Testis (tissue), 3 donors: ENCODE data around the gene ADD1. TPM values are rescaled to one million over a fixed set of nuclear protein-coding genes. Genes with fewer than 3 reads are reported as not detected.

ENCODE experiments used
- DNase-seq: peaks from one replicate; pipeline ENCODE4 v3.0.0-alpha.2; 2019
- H3K27ac ChIP-seq, 2 donors: fragments of 200-600 bp; sonication (generic); one replicate each; pipeline ENCODE4 v1.5.1; 2019
- H3K27me3 ChIP-seq: fragments of 200-600 bp; sonication (generic); one replicate; pipeline ENCODE4 v1.5.1; 2019
- H3K36me3 ChIP-seq: fragments of 200-600 bp; sonication (generic); one replicate; pipeline ENCODE4 v1.5.1; 2017; ENCODE audit warnings: low read depth; ENCODE audit errors: missing control alignments
- H3K4me1 ChIP-seq: fragments of 200-600 bp; sonication (generic); one replicate; pipeline ENCODE4 v1.5.1; 2019
- H3K4me3 ChIP-seq, 2 donors: fragments of 200-600 bp; sonication (generic); one replicate each; pipeline ENCODE4 v1.5.1; 2017 to 2019
- H3K9me3 ChIP-seq: fragments of 200-600 bp; sonication (generic); one replicate; pipeline ENCODE4 v1.5.1; 2017
- CTCF ChIP-seq, 3 experiments: fragments of 450-650 bp in 2 of 3; fragments of 200-600 bp in 1 of 3; sonication (generic) in 1 of 3; IDR thresholded peaks; one replicate each; pipeline ENCODE4 v1.5.1; 2016 to 2019; ENCODE audit warnings: antibody characterized with exemption in 3 of 3, mild to moderate bottlenecking in 2 of 3, moderate library complexity in 1 of 3
- POLR2A ChIP-seq: fragments of 450-650 bp; IDR thresholded peaks from one replicate; pipeline ENCODE4 v1.6.1; 2017; ENCODE audit warnings: antibody characterized with exemption, mild to moderate bottlenecking, moderate library complexity
- WGBS, 2 donors: methylation state at CpG; one replicate each; pipeline ENCODE4 v1.1.5; 2018; 5-methylcytosine and 5-hydroxymethylcytosine counted together
- intact Hi-C: fragments of 100-400 bp; cut with DNase I; formaldehyde crosslinking; loops from one replicate; pipeline ENCODE4 v1.15.1; 2023; ENCODE audit warnings: low total_unique reads
- polyA plus RNA-seq: library from polyadenylated mRNA; stranded (reverse); fragments of 350-450 nt; fragmentation: Illumina TruSeq; extraction: RNeasy Lipid Tissue Mini Kit (QIAGEN cat#74804); gene quantifications from one replicate; pipeline ENCODE4 v1.2.3, GENCODE V29; 2014; ENCODE audit warnings: low read depth, low replicate concordance; ENCODE audit not compliant: insufficient read depth
- total RNA-seq, 2 donors: library from RNA; depleted of rRNA; stranded (reverse); fragments of >200 nt; gene quantifications; one replicate each; pipeline ENCODE4 v1.2.3, GENCODE V29; 2016

ADD1 gene
- total and polyA plus RNA-seq, 3 donors from 2014 or later = 233 to 355 (median 318) TPM

- H3K27me3 ChIP-seq = no peaks in the 10 kb centered on the region
- H3K36me3 ChIP-seq = no peaks in the 10 kb centered on the region
- no peak for DNase-seq
- intact Hi-C loops = no loop called here
- TF ChIP-seq POLR2A (no peak), CTCF (IDR thresholded peaks at IDR 0.05) (no peak)
- no peak overlapping the region for H3K4me3 ChIP-seq
- H3K9me3 ChIP-seq = no peaks in the 10 kb centered on the region
- WGBS, 2 donors = 87 to 89% methylated on average over 8 of the region's 8 CpGs
- peaks cover 2% of the 10 kb centered on the region for H3K4me1 ChIP-seq
- no peak overlapping the region for H3K27ac ChIP-seq
Observed at GRCh38 chr4:2906218-2906617, 62.6 kb downstream of the ADD1 start.

DNA sequence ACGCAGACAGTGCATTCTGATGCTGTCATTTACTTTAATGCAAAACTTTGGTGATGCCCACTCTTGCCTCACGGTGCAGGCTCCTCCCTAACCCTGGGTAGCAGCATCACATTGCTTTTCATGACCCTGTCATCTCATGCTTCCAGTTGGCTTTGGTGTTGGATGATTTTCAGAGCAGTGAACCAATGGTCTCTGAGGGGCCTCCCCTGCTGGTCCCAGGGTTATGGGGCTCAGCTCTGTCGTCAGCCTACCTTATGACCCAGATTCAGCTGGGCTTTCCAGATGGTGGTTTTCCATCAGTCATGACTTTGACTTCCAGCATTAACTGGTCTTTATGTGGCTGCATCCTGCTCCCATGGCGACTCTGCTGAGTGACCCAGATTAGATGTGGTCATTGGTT is 63.6 kb downstream of the ADD1 start:
- H3K4me1 ChIP-seq = peaks cover 2% of the 10 kb centered on the region
- no peak overlapping the region for H3K4me3 ChIP-seq
- WGBS, 2 donors = 88 to 89% methylated on average over 4 of the region's 4 CpGs
- no peak for TF ChIP-seq CTCF (IDR thresholded peaks at IDR 0.05)
- TF ChIP-seq POLR2A = no peak
- no peak overlapping the region for H3K27ac ChIP-seq
- no peaks in the 10 kb centered on the region for H3K27me3 ChIP-seq
- H3K36me3 ChIP-seq = no peaks in the 10 kb centered on the region
- no peaks in the 10 kb centered on the region for H3K9me3 ChIP-seq
- intact Hi-C loops = no loop called here
- no peak for DNase-seq

GRCh38 chr4:2907706-2908293 is 64.2 kb downstream of the ADD1 start:
- WGBS, 2 donors = 87 to 94% methylated on average over 11 of the region's 11 CpGs
- TF ChIP-seq POLR2A = no peak
- no peak for TF ChIP-seq CTCF (IDR thresholded peaks at IDR 0.05)
- peaks cover 2% of the 10 kb centered on the region for H3K4me1 ChIP-seq
- no peaks in the 10 kb centered on the region for H3K27me3 ChIP-seq
- no peaks in the 10 kb centered on the region for H3K36me3 ChIP-seq
- H3K27ac ChIP-seq = no peak overlapping the region
- H3K9me3 ChIP-seq = no peaks in the 10 kb centered on the region
- intact Hi-C loops = no loop called here
- no peak overlapping the region for H3K4me3 ChIP-seq
- no peak for DNase-seq

DNA sequence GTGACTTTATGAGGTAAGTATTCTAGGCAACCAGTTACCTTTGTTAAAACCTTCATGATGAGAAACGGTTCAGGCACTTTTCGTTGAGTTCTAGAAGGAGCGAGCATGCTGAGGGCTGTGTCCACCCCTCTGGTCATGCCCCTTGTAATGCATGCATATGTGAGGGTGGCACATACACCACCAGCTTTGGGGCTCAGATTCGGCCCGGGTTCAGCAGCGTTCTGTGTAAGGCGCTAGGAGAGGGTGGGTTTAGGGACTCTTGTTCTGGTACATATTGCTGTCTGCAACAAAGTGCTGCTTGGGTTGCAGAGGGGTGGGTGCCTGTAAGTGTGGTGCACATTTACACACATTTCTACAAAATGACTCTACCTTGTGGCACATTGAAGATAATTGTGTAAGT is 65.0 kb downstream of the ADD1 start:
- Histone ChIP-seq H3K9me3 (no peaks in the 10 kb centered on the region), H3K36me3 (no peaks in the 10 kb centered on the region), H3K27me3 (no peaks in the 10 kb centered on the region), H3K4me1 (peaks cover 2% of the 10 kb centered on the region), H3K27ac (no peak overlapping the region), H3K4me3 (no peak overlapping the region)
- intact Hi-C loops = no loop called here
- 89 to 92% methylated on average over 7 of the region's 7 CpGs for WGBS, 2 donors
- no peak for DNase-seq
- TF ChIP-seq POLR2A = no peak
- no peak for TF ChIP-seq CTCF (IDR thresholded peaks at IDR 0.05)

DNA sequence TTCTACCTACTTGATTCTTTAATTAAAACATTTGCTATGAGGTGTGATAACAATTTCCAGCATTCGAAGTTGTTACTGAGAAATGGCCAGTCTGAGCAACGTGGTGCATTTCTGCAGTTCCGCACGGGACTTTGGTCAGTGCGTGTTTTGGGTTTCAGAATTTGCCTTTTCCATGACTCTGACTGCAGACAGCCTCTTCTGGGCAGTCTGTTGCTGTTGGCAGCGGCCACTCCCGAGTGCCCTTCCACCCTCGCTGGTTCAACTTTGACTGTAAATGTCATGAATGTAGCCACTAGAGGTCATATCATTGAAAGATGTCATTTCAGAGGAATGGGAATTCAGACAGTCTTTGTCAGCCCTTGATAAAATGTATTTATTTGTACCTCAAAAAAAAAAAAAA is 65.9 kb downstream of the ADD1 start:
- Histone ChIP-seq H3K4me3 (no peak overlapping the region), H3K36me3 (no peaks in the 10 kb centered on the region), H3K4me1 (peaks cover 2% of the 10 kb centered on the region), H3K9me3 (no peaks in the 10 kb centered on the region), H3K27ac (no peak overlapping the region), H3K27me3 (no peaks in the 10 kb centered on the region)
- no peak for DNase-seq
- intact Hi-C loops = no loop called here
- TF ChIP-seq CTCF (IDR thresholded peaks at IDR 0.05) (no peak), POLR2A (no peak)
- WGBS, 2 donors = 63 to 78% methylated on average over 8 of the region's 8 CpGs
